Measurements from ENCODE around the gene SPNS3. TPM values are rescaled to one million over a fixed set of nuclear protein-coding genes. Genes with fewer than 3 reads are reported as not detected.

The SPNS3 gene
- polyA plus RNA-seq, 4 donors, result 2.0 to 2.9 (median 2.3) TPM

- no peak for DNase-seq (ENCODE audit: low read depth in 4 of 4, low spot score in 3 of 4)
These were observed 52.2 kb downstream of the SPNS3 start for GRCh38 chr17:4485676-4486646.

- no peak for DNase-seq (ENCODE audit: low read depth in 4 of 4, low spot score in 3 of 4)
These were observed 53.6 kb downstream of the SPNS3 start for GRCh38 chr17:4487296-4487695.

- DNase-seq (ENCODE audit: low read depth in 4 of 4, low spot score in 3 of 4), result no peak
These were observed 54.3 kb downstream of the SPNS3 start for GRCh38 chr17:4487820-4488716.

- DNase-seq (ENCODE audit: low read depth in 4 of 4, low spot score in 3 of 4), result no peak
These were observed 55.4 kb downstream of the SPNS3 start for GRCh38 chr17:4488989-4489595.

GRCh38 chr17:4490109-4490591, 56.4 kb downstream of the SPNS3 start:
- no peak for DNase-seq (ENCODE audit: low read depth in 4 of 4, low spot score in 3 of 4)

GRCh38 chr17:4490637-4491061, 56.9 kb downstream of the SPNS3 start:
- no peak for DNase-seq (ENCODE audit: low read depth in 4 of 4, low spot score in 3 of 4)

- peak in 2 of 4 donors; percentile 67 for DNase-seq (ENCODE audit: low read depth in 4 of 4, low spot score in 3 of 4)
These were observed 59.2 kb downstream of the SPNS3 start for GRCh38 chr17:4492721-4493561.

- DNase-seq (ENCODE audit: low read depth in 4 of 4, low spot score in 3 of 4), result no peak
These were observed 63.5 kb downstream of the SPNS3 start for GRCh38 chr17:4497101-4497824.

- no peak for DNase-seq (ENCODE audit: low read depth in 4 of 4, low spot score in 3 of 4)
These were observed 65.0 kb downstream of the SPNS3 start, which contains the start of gene SPNS2 for GRCh38 chr17:4498461-4499397. Gene SPNS2, plus strand, starts transcription at chr17:4498881. Its CDS starts 167 bp downstream, at chr17:4499048.

GRCh38 chr17:4499431-4500190, 65.9 kb downstream of the SPNS3 start:
- no peak for DNase-seq (ENCODE audit: low read depth in 4 of 4, low spot score in 3 of 4)

GRCh38 chr17:4500191-4500571, 66.4 kb downstream of the SPNS3 start:
- no peak for DNase-seq (ENCODE audit: low read depth in 4 of 4, low spot score in 3 of 4)

GRCh38 chr17:4501295-4501949, 67.7 kb downstream of the SPNS3 start:
- DNase-seq (ENCODE audit: low read depth in 4 of 4, low spot score in 3 of 4), result no peak

- no peak for DNase-seq (ENCODE audit: low read depth in 4 of 4, low spot score in 3 of 4)
These were observed 68.9 kb downstream of the SPNS3 start for GRCh38 chr17:4502466-4503154.

GRCh38 chr17:4503283-4504025, 69.7 kb downstream of the SPNS3 start:
- DNase-seq (ENCODE audit: low read depth in 4 of 4, low spot score in 3 of 4), result no peak

- DNase-seq (ENCODE audit: low read depth in 4 of 4, low spot score in 3 of 4), result no peak
These were observed 70.4 kb downstream of the SPNS3 start for GRCh38 chr17:4504188-4504587.

All from right renal pelvis (tissue), 4 donors.